Mucosa of descending colon (tissue), 3 donors: Measurements from ENCODE around the gene SRBD1. TPM values are rescaled to one million over a fixed set of nuclear protein-coding genes. Genes with fewer than 3 reads are reported as not detected.

Experiments used
- ATAC-seq: fragments of 200-7000 bp; cut with Tn5 transposase; one replicate; pipeline ENCODE4 v1.9.1; 2020; ENCODE audit warnings: mild to moderate bottlenecking, moderate library complexity
- DNase-seq, 3 donors: peaks; one replicate each; pipeline ENCODE4 v3.0.0-alpha.2; 2020
- H3K36me3 ChIP-seq: fragments of 200-600 bp; one replicate; pipeline ENCODE4 v1.8.0; 2021; ENCODE audit warnings: low read depth, mild to moderate bottlenecking
- H3K4me1 ChIP-seq: fragments of 200-600 bp; one replicate; pipeline ENCODE4 v1.8.0; 2021; ENCODE audit warnings: low read depth, mild to moderate bottlenecking
- H3K4me3 ChIP-seq: fragments of 200-600 bp; one replicate; pipeline ENCODE4 v1.8.0; 2021; ENCODE audit warnings: mild to moderate bottlenecking
- H3K9me3 ChIP-seq: fragments of 200-600 bp; one replicate; pipeline ENCODE4 v1.8.0; 2021; ENCODE audit warnings: mild to moderate bottlenecking
- intact Hi-C, 2 donors: fragments of 100-400 bp; cut with DNase I in 1 of 2; cut with micrococcal nuclease in 1 of 2; formaldehyde crosslinking; loops; one replicate each; pipeline versions ENCODE4 v1.11.0 to v1.11.1; 2022; cut with DNase I, micrococcal nuclease
- total RNA-seq, 3 donors: library from RNA; stranded (reverse); fragmentation: NEBNext Ultra II Directional in 2 of 3; extraction: Animal tissue kit (Norgen Biotek cat#: 25700) in 2 of 3; gene quantifications; one replicate each; pipeline versions ENCODE4 v1.2.1 to v1.2.4, GENCODE V29; 2021 to 2023
- TF ChIP-seq, protein P1 (sequence below): fragments of 200-600 bp; IDR thresholded peaks from one replicate; pipeline ENCODE4 v1.8.0; 2022; ENCODE audit warnings: antibody characterized with exemption, mild to moderate bottlenecking
- donor health status: DM: no; HTN: no; CAD: no; lungs with moderate emphysema.
- donor health status: DM: no; HTN: no; CAD: no.
- donor health status: DM: no; HTN: yes; CAD: no.

Gene SRBD1
- total RNA-seq, 3 donors from 2014 or later: 17.2 to 20.9 (median 17.3) TPM

DNA sequence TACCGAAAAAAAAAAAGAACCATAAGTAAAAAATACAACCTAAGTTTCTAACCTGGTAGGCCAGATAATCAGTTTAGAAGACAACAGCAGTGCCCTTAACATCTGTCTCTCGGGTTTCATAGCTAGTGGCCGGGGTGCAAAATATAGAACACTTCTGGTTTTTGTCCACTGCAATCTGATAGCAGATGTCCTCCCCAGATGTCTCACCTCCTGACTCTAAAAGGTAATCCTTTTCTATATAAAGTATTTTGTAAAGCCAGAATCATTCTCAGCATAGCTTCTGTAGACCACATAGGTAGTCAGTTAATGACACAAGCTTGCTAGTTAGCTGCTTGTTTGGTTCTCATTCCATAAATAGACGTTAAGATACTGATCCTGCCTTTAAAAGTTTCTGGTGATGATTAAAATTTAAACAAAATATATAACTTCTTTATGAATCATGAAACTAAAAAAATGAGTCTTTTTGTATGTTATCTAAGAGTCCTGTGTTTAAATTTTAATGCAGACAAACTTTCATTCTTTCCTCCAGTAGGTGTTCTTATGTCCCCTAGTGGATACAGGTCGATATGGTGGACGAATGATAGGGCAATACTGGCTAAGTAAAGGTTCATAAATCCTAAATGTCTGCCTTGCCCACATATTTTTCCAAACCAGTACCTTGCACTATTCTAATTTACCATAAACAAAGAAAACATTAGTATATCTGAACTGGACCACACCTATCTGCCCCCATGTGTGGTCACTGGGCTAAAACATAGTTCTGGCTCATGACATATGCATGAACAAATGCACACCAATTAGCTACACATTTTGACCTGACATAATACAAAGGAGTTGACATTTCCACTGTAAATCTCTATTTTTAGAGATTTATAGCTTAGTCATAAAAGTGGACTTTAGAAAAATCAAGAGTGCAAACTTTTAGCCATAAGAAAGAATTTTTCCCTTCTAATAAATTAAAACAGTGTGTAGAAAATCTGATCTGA, 171.0 kb downstream of the SRBD1 start:
- TF ChIP-seq, protein P1, sequence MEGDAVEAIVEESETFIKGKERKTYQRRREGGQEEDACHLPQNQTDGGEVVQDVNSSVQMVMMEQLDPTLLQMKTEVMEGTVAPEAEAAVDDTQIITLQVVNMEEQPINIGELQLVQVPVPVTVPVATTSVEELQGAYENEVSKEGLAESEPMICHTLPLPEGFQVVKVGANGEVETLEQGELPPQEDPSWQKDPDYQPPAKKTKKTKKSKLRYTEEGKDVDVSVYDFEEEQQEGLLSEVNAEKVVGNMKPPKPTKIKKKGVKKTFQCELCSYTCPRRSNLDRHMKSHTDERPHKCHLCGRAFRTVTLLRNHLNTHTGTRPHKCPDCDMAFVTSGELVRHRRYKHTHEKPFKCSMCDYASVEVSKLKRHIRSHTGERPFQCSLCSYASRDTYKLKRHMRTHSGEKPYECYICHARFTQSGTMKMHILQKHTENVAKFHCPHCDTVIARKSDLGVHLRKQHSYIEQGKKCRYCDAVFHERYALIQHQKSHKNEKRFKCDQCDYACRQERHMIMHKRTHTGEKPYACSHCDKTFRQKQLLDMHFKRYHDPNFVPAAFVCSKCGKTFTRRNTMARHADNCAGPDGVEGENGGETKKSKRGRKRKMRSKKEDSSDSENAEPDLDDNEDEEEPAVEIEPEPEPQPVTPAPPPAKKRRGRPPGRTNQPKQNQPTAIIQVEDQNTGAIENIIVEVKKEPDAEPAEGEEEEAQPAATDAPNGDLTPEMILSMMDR: no peak
- Histone ChIP-seq H3K9me3 (no peaks in the 10 kb centered on the region), H3K36me3 (no peaks in the 10 kb centered on the region), H3K4me3 (no peak overlapping the region), H3K4me1 (peaks cover 7% of the 10 kb centered on the region)
- intact Hi-C loops: no loop called here
- ATAC-seq: peak; percentile 25
- no peak for DNase-seq

DNA sequence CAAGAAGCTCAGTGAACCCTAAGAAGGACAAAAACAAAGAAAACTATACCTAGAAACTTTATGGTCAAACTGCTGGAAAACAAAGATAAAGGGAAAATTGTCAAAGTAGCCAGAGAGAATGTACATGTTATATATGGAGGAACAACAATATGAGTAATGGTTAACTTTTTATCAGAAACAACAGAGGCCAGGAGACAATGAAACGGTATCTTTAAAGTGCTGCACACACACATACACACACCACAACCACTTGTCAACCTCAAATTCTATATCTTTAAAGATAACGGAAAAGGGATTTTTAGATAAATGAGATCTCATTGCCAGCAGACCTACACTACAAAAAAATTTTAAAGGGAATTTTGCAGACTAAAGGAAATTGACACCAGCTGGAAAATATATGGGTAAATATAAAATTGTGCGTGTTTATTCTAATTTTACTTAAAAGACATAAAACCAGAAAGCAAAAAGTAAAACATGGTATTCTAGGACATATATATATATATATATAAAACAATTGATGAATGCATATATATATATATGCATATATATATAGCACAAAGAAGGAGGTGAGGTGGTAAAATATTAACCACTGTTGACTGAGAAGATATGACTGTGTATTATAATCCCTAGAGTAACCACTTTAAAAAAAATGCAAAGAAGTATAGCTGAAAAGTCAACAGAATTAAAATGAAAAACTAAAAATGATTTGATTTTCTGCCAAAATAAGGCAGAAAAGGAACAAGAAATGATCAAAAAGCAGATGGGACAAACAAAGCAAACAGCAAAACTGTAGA, 172.0 kb downstream of the SRBD1 start:
- Histone ChIP-seq H3K9me3 (no peaks in the 10 kb centered on the region), H3K4me3 (no peak overlapping the region), H3K36me3 (no peaks in the 10 kb centered on the region), H3K4me1 (peaks cover 7% of the 10 kb centered on the region)
- intact Hi-C loops: no loop called here
- DNase-seq (no peak), ATAC-seq (no peak)
- TF ChIP-seq, protein P1: no peak

DNA sequence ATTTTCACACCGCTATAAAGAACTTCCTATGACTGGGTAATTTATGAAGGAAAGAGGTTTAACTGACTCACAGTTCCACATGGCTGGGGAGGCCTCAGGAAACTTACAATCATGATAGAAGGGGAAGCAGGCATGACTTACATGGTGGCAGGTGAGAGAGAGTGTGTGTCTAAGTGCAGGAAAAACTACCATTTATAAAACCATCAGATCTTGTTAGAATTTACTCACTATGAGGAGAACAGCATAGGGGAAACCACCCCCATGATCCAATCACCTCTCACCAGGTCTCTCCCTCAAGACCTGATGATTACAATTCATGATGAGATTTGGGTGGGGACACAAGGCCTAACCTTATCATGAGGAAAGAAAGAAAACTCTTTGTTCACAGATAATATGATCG, 174.6 kb downstream of the SRBD1 start:
- ATAC-seq: no peak
- DNase-seq: no peak
- intact Hi-C loops: no loop called here
- TF ChIP-seq, protein P1: no peak
- H3K9me3 ChIP-seq: no peaks in the 10 kb centered on the region
- H3K36me3 ChIP-seq: no peaks in the 10 kb centered on the region
- H3K4me1 ChIP-seq: peaks cover 7% of the 10 kb centered on the region
- H3K4me3 ChIP-seq: no peak overlapping the region

DNA sequence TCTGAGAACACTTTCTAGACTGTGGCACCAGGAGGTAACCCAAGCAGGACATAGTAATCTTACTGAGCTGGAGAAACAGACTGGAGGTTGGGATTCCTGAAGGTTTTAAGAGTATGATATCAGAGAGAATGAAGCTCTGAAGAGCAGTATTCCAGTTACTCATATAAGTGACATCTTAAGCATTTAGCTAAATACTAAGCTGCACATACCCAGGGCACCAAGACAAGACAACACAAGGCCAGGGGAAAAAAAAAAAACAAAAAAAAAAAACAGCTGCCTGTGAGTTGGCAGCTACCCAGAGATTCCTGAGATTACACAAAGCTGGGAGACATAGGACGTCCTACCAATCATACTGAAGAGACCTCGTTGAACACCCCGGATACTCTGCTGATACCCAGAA, 175.8 kb downstream of the SRBD1 start:
- Histone ChIP-seq H3K36me3 (no peaks in the 10 kb centered on the region), H3K4me3 (no peak overlapping the region), H3K9me3 (no peaks in the 10 kb centered on the region), H3K4me1 (peaks cover 7% of the 10 kb centered on the region)
- intact Hi-C loops: no loop called here
- no peak for ATAC-seq
- DNase-seq: no peak
- TF ChIP-seq, protein P1: no peak

DNA sequence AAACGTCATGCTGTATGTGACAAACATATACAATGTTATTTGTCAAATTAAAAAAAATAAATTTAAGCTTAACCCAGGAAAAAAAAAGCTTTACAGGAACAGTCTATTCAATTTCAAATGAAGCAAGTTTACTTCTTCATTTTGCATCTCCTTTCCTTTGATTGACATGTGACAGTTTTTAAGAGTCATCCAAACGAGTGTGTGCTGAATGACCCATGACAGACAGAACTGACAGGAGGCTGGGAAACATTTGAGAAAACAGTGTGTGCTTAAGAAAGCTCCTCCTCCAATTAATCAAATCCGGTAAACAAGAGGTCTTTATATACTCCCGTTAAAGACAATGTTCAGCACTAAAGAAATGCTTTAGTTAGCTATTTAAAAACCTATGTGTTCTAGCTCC, 177.7 kb downstream of the SRBD1 start:
- intact Hi-C loops: no loop called here
- no peaks in the 10 kb centered on the region for H3K4me1 ChIP-seq
- ATAC-seq (no peak), DNase-seq (no peak)
- no peak overlapping the region for H3K4me3 ChIP-seq
- no peaks in the 10 kb centered on the region for H3K9me3 ChIP-seq
- H3K36me3 ChIP-seq: no peaks in the 10 kb centered on the region
- TF ChIP-seq, protein P1: no peak
